ENCODE results near the gene SLC16A11. TPM values are rescaled to one million over a fixed set of nuclear protein-coding genes. Genes with fewer than 3 reads are reported as not detected.

The SLC16A11 gene
- total and polyA plus RNA-seq, 9 of the 15 experiments (the other 6 are each of a cell fraction or from before 2014, with no cell fraction given): not detected

- TF ChIP-seq KDM5B (IDR thresholded peaks at IDR 0.05; ENCODE audit: insufficient replicate concordance, low read depth, low read length): peak; percentile 52
- TF ChIP-seq BHLHE40 (IDR thresholded peaks at IDR 0.05; ENCODE audit: low read length): peak; percentile 85
- TF ChIP-seq PCBP1 (IDR thresholded peaks at IDR 0.05; ENCODE audit: low read depth, low read length, poor library complexity, severe bottlenecking): no peak
- no peak; the same call in 1 of the 2 replicates for TF ChIP-seq SMAD3 (CRISPR knock-in tag; conservative IDR thresholded peaks at IDR 0.05)
- TF ChIP-seq, protein P1, sequence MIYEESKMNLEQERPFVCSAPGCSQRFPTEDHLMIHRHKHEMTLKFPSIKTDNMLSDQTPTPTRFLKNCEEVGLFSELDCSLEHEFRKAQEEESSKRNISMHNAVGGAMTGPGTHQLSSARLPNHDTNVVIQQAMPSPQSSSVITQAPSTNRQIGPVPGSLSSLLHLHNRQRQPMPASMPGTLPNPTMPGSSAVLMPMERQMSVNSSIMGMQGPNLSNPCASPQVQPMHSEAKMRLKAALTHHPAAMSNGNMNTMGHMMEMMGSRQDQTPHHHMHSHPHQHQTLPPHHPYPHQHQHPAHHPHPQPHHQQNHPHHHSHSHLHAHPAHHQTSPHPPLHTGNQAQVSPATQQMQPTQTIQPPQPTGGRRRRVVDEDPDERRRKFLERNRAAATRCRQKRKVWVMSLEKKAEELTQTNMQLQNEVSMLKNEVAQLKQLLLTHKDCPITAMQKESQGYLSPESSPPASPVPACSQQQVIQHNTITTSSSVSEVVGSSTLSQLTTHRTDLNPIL (CRISPR knock-in tag; IDR thresholded peaks at IDR 0.05): no peak
- no peak for TF ChIP-seq SMARCA4 (IDR thresholded peaks at IDR 0.05)
- TF ChIP-seq CXXC5 (CRISPR knock-in tag; IDR thresholded peaks at IDR 0.05): peak; percentile 26; the same call in 1 of the 2 replicates
- 0 out of 2 replicates have a peak, but pooled peaks have one; percentile 18 for TF ChIP-seq HBP1 (CRISPR knock-in tag; IDR thresholded peaks at IDR 0.05)
- no peak for TF ChIP-seq EZH2 (IDR thresholded peaks at IDR 0.05; ENCODE audit: borderline replicate concordance, low read depth, low read length)
- no peak for TF ChIP-seq EHMT2 (IDR thresholded peaks at IDR 0.05)
- TF ChIP-seq PYGO2 (tag; IDR thresholded peaks at IDR 0.05): no peak
- no peak for TF ChIP-seq TRIM24 (IDR thresholded peaks at IDR 0.05)
- no peak for TF ChIP-seq ZNF354B (CRISPR knock-in tag; IDR thresholded peaks at IDR 0.05)
- TF ChIP-seq ESRRB (CRISPR knock-in tag; IDR thresholded peaks at IDR 0.05; ENCODE audit: borderline replicate concordance): no peak
- TF ChIP-seq KDM2B (CRISPR knock-in tag; IDR thresholded peaks at IDR 0.05): no peak
- no peak for TF ChIP-seq NFXL1 (CRISPR knock-in tag; IDR thresholded peaks at IDR 0.05)
- no peak for TF ChIP-seq ATF1 (CRISPR knock-in tag; IDR thresholded peaks at IDR 0.05)
- peak; percentile 44; the same call in 1 of the 2 replicates for TF ChIP-seq ATF1 (tag; IDR thresholded peaks at IDR 0.05)
- no peak for TF ChIP-seq CREB3 (tag; conservative IDR thresholded peaks at IDR 0.05; ENCODE audit: low read depth)
- no peak for TF ChIP-seq GTF2B (IDR thresholded peaks at IDR 0.05; ENCODE audit: extremely low read depth, insufficient read length)
- TF ChIP-seq NR2F6 (CRISPR knock-in tag; IDR thresholded peaks at IDR 0.05): no peak
- TF ChIP-seq, protein P2, sequence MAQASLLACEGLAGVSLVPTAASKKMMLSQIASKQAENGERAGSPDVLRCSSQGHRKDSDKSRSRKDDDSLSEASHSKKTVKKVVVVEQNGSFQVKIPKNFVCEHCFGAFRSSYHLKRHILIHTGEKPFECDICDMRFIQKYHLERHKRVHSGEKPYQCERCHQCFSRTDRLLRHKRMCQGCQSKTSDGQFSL (CRISPR knock-in tag; IDR thresholded peaks at IDR 0.05): no peak
- TF ChIP-seq, protein P2 (tag; IDR thresholded peaks at IDR 0.05): no peak
- TF ChIP-seq EWSR1 (IDR thresholded peaks at IDR 0.05; ENCODE audit: borderline replicate concordance, low read depth, partially characterized antibody): no peak
Measured at GRCh38 chr17:7035591-7036368, 8.1 kb downstream of the SLC16A11 start, which contains the start of gene SLC16A13 (continued).
